ENCODE data around the gene RGS3. TPM values are rescaled to one million over a fixed set of nuclear protein-coding genes. Genes with fewer than 3 reads are reported as not detected.

Gene RGS3
- polyA plus RNA-seq, 1 of the 3 experiments (the other 2 are of a cell fraction), result 50.6 TPM

DNA sequence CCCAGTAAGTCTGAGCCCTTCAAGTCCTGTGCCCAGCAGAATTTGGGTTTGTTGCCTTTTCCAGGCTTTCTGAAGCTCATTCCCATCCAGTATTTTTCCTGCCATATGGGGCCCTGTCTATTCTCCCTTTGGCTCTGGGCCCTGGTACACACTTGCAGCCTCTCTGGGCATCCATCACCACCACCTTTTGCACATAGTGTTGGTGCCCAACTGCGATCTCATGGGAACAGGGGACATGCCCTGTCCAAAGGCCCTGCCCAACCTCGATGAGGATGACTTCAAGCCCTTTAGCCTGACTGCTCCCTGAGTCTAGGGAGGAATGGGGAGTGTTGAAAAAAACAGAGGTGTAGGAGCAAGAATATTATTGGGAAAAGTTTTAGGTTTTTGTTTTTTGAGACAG lies 11.5 kb downstream of the RGS3 start (continued):
- TF ChIP-seq, protein P1, sequence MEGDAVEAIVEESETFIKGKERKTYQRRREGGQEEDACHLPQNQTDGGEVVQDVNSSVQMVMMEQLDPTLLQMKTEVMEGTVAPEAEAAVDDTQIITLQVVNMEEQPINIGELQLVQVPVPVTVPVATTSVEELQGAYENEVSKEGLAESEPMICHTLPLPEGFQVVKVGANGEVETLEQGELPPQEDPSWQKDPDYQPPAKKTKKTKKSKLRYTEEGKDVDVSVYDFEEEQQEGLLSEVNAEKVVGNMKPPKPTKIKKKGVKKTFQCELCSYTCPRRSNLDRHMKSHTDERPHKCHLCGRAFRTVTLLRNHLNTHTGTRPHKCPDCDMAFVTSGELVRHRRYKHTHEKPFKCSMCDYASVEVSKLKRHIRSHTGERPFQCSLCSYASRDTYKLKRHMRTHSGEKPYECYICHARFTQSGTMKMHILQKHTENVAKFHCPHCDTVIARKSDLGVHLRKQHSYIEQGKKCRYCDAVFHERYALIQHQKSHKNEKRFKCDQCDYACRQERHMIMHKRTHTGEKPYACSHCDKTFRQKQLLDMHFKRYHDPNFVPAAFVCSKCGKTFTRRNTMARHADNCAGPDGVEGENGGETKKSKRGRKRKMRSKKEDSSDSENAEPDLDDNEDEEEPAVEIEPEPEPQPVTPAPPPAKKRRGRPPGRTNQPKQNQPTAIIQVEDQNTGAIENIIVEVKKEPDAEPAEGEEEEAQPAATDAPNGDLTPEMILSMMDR (IDR thresholded peaks at IDR 0.05), result no peak
- no peak for TF ChIP-seq JUND (IDR thresholded peaks at IDR 0.05)

DNA sequence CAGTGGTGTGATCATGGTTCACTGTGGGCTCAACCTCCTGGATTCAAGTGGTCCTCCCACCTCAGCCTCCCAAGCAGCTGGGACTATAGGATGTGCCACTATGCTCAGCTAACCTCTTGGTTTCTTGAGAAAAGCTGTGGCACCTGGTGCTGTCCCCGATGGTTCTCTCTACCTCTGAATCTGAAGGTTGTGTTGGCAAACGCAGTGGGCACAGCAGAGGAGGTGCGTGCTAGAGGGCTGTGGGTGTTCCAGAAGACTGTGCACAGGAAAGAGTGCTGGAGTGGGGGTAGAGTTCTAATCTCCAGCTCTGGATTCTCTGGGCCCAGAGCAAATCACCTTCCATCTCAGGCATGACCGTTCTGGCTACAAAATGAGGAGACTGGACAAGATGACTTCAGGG lies 12.5 kb downstream of the RGS3 start:
- H3K9me3 ChIP-seq, result no peaks in the 10 kb centered on the region
- peaks cover 0 to 26% of the 10 kb centered on the region in 2 experiments; a peak in 2 of 4 replicates for H3K4me1 ChIP-seq (ENCODE audit: control insufficient read depth in 1 of 2, insufficient read depth in 2 of 2, low read depth in 1 of 2, low read length in 1 of 2)
- POLR2A ChIA-PET, result no interaction called here
- H3F3A ChIP-seq (replicated peaks; ENCODE audit: insufficient read depth), result no peaks in the 10 kb centered on the region
- CTCF ChIA-PET, result interaction anchor here (4.1 kb wide), 1 partner anchor 30 kb away, joined by 16 read pairs; no protein-coding TSS in a partner anchor
- no peak overlapping the region for H3K27ac ChIP-seq (ENCODE audit: low read depth in 2 of 2, low read length in 1 of 2)
- no peaks in the 10 kb centered on the region for H4K20me1 ChIP-seq (ENCODE audit: insufficient read depth)
- no peaks in the 10 kb centered on the region for H3K79me2 ChIP-seq (ENCODE audit: insufficient read depth)
- no peak for TF ChIP-seq NFIC (IDR thresholded peaks at IDR 0.05; ENCODE audit: borderline replicate concordance)
- TF ChIP-seq, protein P2, sequence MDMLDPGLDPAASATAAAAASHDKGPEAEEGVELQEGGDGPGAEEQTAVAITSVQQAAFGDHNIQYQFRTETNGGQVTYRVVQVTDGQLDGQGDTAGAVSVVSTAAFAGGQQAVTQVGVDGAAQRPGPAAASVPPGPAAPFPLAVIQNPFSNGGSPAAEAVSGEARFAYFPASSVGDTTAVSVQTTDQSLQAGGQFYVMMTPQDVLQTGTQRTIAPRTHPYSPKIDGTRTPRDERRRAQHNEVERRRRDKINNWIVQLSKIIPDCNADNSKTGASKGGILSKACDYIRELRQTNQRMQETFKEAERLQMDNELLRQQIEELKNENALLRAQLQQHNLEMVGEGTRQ (IDR thresholded peaks at IDR 0.05; ENCODE audit: borderline replicate concordance, low read depth, low read length), result no peak
- no peak for TF ChIP-seq EP300 (IDR thresholded peaks at IDR 0.05; ENCODE audit: borderline replicate concordance in 1 of 2, low read depth in 1 of 2, low read length in 1 of 2)
- TF ChIP-seq, protein P3, sequence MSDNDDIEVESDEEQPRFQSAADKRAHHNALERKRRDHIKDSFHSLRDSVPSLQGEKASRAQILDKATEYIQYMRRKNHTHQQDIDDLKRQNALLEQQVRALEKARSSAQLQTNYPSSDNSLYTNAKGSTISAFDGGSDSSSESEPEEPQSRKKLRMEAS (IDR thresholded peaks at IDR 0.05; ENCODE audit: low read depth), result no peak
- TF ChIP-seq TAF1 (IDR thresholded peaks at IDR 0.05; ENCODE audit: borderline replicate concordance, low read depth, low read length), result no peak
- no peak for TF ChIP-seq FOXM1 (IDR thresholded peaks at IDR 0.05; ENCODE audit: low read depth)
- TF ChIP-seq FOXJ3 (CRISPR knock-in tag; IDR thresholded peaks at IDR 0.05), result no peak
- TF ChIP-seq EZH2phosphoT487 (IDR thresholded peaks at IDR 0.05; ENCODE audit: borderline replicate concordance, low read depth), result no peak
- H3K4me2 ChIP-seq, result no peak overlapping the region
- 95% methylated on average over 4 of the region's 4 CpGs for WGBS (ENCODE audit: low lambda C conversion rate)
- H3K36me3 ChIP-seq (replicated peaks in 1 of 2; ENCODE audit: control insufficient read depth in 1 of 2, insufficient read depth in 2 of 2, low read length in 1 of 2), result no peaks in the 10 kb centered on the region
- no peak overlapping the region for H3K4me3 ChIP-seq (ENCODE audit: low read depth in 2 of 2, low read length in 1 of 2)
- no peaks in the 10 kb centered on the region for H3K9me2 ChIP-seq
- no peak for DNase-seq
- H3K27me3 ChIP-seq (ENCODE audit: insufficient read depth), result no peaks in the 10 kb centered on the region
- no peak overlapping the region for H2AFZ ChIP-seq (ENCODE audit: low read depth)
- H3K9ac ChIP-seq, result no peak overlapping the region

DNA sequence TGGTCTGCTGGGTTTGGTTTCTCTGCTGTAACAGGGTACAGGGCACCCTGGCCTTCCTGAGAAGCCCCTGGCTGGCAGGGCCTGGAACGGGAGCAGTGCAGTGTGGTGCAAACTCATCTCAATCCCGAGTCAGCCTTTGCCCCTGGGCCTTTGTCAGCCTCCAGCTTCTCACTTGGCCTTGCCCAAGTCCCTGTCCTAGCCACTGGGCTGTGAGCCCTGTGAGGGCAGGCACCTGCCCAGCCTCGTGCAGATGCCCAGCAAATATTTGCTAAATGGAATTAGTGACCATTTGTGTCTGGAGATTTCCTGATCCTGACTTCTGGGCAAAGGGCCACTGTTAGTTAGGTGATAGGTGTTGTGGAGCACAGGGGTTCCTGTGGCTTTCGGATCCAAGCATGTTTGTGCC lies 13.0 kb downstream of the RGS3 start:
- Histone ChIP-seq H3K9me3 (no peaks in the 10 kb centered on the region), H3K4me1 (ENCODE audit: control insufficient read depth in 1 of 2, insufficient read depth in 2 of 2, low read depth in 1 of 2, low read length in 1 of 2) (peaks cover 0 to 26% of the 10 kb centered on the region in 2 experiments; a peak in 2 of 4 replicates), H3K9me2 (no peaks in the 10 kb centered on the region), H3K27ac (ENCODE audit: low read depth in 2 of 2, low read length in 1 of 2) (no peak overlapping the region), H3K4me2 (no peak overlapping the region), H2AFZ (ENCODE audit: low read depth) (no peak overlapping the region), H3F3A (replicated peaks; ENCODE audit: insufficient read depth) (no peaks in the 10 kb centered on the region), H3K9ac (no peak overlapping the region), H3K27me3 (ENCODE audit: insufficient read depth) (no peaks in the 10 kb centered on the region), H3K79me2 (ENCODE audit: insufficient read depth) (no peaks in the 10 kb centered on the region), H3K36me3 (replicated peaks in 1 of 2; ENCODE audit: control insufficient read depth in 1 of 2, insufficient read depth in 2 of 2, low read length in 1 of 2) (no peaks in the 10 kb centered on the region), H3K4me3 (ENCODE audit: low read depth in 2 of 2, low read length in 1 of 2) (no peak overlapping the region), H4K20me1 (ENCODE audit: insufficient read depth) (no peaks in the 10 kb centered on the region)
- POLR2A ChIA-PET, result no interaction called here
- CTCF ChIA-PET, result interaction anchor here (4.1 kb wide), 1 partner anchor 30 kb away, joined by 16 read pairs; no protein-coding TSS in a partner anchor
- DNase-seq, result no peak
- 48% methylated on average over 2 of the region's 4 CpGs for WGBS (ENCODE audit: low lambda C conversion rate)
- TF ChIP-seq MEF2A (IDR thresholded peaks at IDR 0.05; ENCODE audit: borderline replicate concordance, low read depth) (no peak), TEAD4 (IDR thresholded peaks at IDR 0.05; ENCODE audit: borderline replicate concordance, insufficient read depth) (no peak), FOXJ3 (CRISPR knock-in tag; IDR thresholded peaks at IDR 0.05) (no peak), SIN3A (IDR thresholded peaks at IDR 0.05; ENCODE audit: borderline replicate concordance, low read depth, low read length) (no peak), RCOR1 (IDR thresholded peaks at IDR 0.05; ENCODE audit: low read length) (no peak), NFIC (IDR thresholded peaks at IDR 0.05; ENCODE audit: borderline replicate concordance) (no peak), RAD21 (IDR thresholded peaks at IDR 0.05; ENCODE audit: low read length) (no peak), RXRA (IDR thresholded peaks at IDR 0.05; ENCODE audit: borderline replicate concordance, low read depth) (no peak), JUND (IDR thresholded peaks at IDR 0.05) (no peak), EP300 (IDR thresholded peaks at IDR 0.05; ENCODE audit: borderline replicate concordance in 1 of 2, low read depth in 1 of 2, low read length in 1 of 2) (no peak), MXI1 (IDR thresholded peaks at IDR 0.05; ENCODE audit: low read depth, low read length) (no peak)
- TF ChIP-seq, protein P2 (IDR thresholded peaks at IDR 0.05; ENCODE audit: borderline replicate concordance, low read depth, low read length), result no peak
- TF ChIP-seq, protein P4, sequence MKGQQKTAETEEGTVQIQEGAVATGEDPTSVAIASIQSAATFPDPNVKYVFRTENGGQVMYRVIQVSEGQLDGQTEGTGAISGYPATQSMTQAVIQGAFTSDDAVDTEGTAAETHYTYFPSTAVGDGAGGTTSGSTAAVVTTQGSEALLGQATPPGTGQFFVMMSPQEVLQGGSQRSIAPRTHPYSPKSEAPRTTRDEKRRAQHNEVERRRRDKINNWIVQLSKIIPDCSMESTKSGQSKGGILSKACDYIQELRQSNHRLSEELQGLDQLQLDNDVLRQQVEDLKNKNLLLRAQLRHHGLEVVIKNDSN (IDR thresholded peaks at IDR 0.05; ENCODE audit: borderline replicate concordance, low read depth), result no peak
